HepG2 (cell line): ENCODE data around the gene CCDC83. TPM values are rescaled to one million over a fixed set of nuclear protein-coding genes. Genes with fewer than 3 reads are reported as not detected.
"Not testable (repeated sequence)": the region's sequence is repeated elsewhere in the genome, so short reads cannot be mapped to it uniquely, and the experiment has no call there.

Experiments used
- ATAC-seq: fragments of 200-7000 bp; cut with Tn5 transposase; 3 replicates; pipeline ENCODE4 v1.9.1; 2020; ENCODE audit warnings: mild to moderate bottlenecking, moderate library complexity
- BruUV-seq: library from RNA; stranded (reverse); fragments of 400-500 nt; replicated peaks from 2 replicates; lab custom pipeline; 2021; lab: Mats Ljungman, UMichigan
- CTCF ChIA-PET: fragments of 300-600 bp; formaldehyde crosslinking; extraction: SDS; loops from one replicate; lab custom pipeline; 2021; ENCODE audit warnings: low total read pairs, inconsistent platforms, low intra/inter-chr PET ratio; lab: Yijun Ruan, JAX
- POLR2A ChIA-PET: fragments of 350-600 bp; sonication (Branson Sonifier 250); formaldehyde crosslinking; loops from one replicate; lab custom pipeline; 2020; ENCODE audit warnings: antibody characterized with exemption, inconsistent platforms; lab: Yijun Ruan, JAX
- DNase-seq: peaks from one replicate; pipeline ENCODE4 v3.0.0-alpha.2; 2015; ENCODE audit warnings: low spot score
- FAIRE-seq: peaks from 3 replicates; lab custom pipeline; 2011; peaks lifted over from hg19 to GRCh38; lab: Jason Lieb, UNC
- H2AFZ ChIP-seq: one replicate; pipeline ENCODE4 v1.6.1; 2011; ENCODE audit warnings: low read length, inconsistent platforms
- H3K27ac ChIP-seq: fragments of 300-600 bp; 3 replicates; pipeline ENCODE4 v1.8.0; 2011; ENCODE audit warnings: mixed run types, mild to moderate bottlenecking, mixed read lengths, low read length, inconsistent platforms; ENCODE audit not compliant: insufficient read depth; ENCODE audit errors: extremely low read length
- H3K27me3 ChIP-seq, 2 experiments: fragments of 200-600 bp in 1 of 2; 2 replicates in 1 of 2; 3 replicates in 1 of 2; pipeline versions ENCODE4 v1.6.0 to v1.8.0; 2011; ENCODE audit warnings: low read length in 2 of 2, mild to moderate bottlenecking in 2 of 2, moderate library complexity in 2 of 2, inconsistent platforms in 1 of 2; ENCODE audit not compliant: insufficient read depth in 2 of 2, control insufficient read depth in 1 of 2
- H3K36me3 ChIP-seq, 2 experiments: fragments of 200-600 bp in 1 of 2; replicated peaks in 1 of 2; 2 replicates in 1 of 2; 3 replicates in 1 of 2; pipeline versions ENCODE4 v1.5.1 to v1.8.0; 2011; ENCODE audit warnings: low read length in 2 of 2, inconsistent platforms in 1 of 2; ENCODE audit not compliant: insufficient read depth in 2 of 2, control insufficient read depth in 1 of 2
- H3K4me1 ChIP-seq: 2 replicates; pipeline ENCODE4 v1.5.1; 2012; ENCODE audit warnings: low read length, inconsistent platforms; ENCODE audit not compliant: insufficient read depth
- H3K4me2 ChIP-seq: 2 replicates; pipeline ENCODE4 v1.6.0; 2011; ENCODE audit warnings: low read depth, low read length, inconsistent platforms
- H3K4me3 ChIP-seq, 3 experiments: fragments of 200-600 bp in 1 of 3; sonication (generic), shearing (Covaris generic) in 1 of 3; replicated peaks in 1 of 3; 2 replicates each; pipeline ENCODE4 v1.5.1; 2011 to 2016; ENCODE audit warnings: low read length in 3 of 3, inconsistent platforms in 2 of 3, low read depth in 2 of 3, mild to moderate bottlenecking in 2 of 3, control low read depth in 1 of 3, mixed read lengths in 1 of 3; ENCODE audit not compliant: insufficient read depth in 1 of 3
- H3K79me2 ChIP-seq: one replicate; pipeline ENCODE4 v1.6.1; 2011; ENCODE audit warnings: low read length, inconsistent platforms; ENCODE audit not compliant: insufficient read depth
- H3K9ac ChIP-seq: 2 replicates; pipeline ENCODE4 v1.6.0; 2011; ENCODE audit warnings: mild to moderate bottlenecking, low read depth, low read length, inconsistent platforms; ENCODE audit not compliant: insufficient read depth
- H3K9me3 ChIP-seq: 2 replicates; pipeline ENCODE4 v1.5.1; 2012; ENCODE audit warnings: mild to moderate bottlenecking, low read length
- H4K20me1 ChIP-seq: 2 replicates; pipeline ENCODE4 v1.6.0; 2011; ENCODE audit warnings: inconsistent platforms, mild to moderate bottlenecking, low read length, moderate library complexity; ENCODE audit not compliant: insufficient read depth
- ATF7 ChIP-seq, 2 experiments: fragments of 450-650 bp in 1 of 2; sonication (generic) in 1 of 2; formaldehyde crosslinking in 1 of 2; IDR thresholded peaks; 2 replicates each; pipeline versions ENCODE4 v1.4.0 to v1.6.1; 2016 to 2020; ENCODE audit warnings: antibody characterized with exemption in 1 of 2, mild to moderate bottlenecking in 1 of 2, missing genetic modification reagents in 1 of 2
- CREB1 ChIP-seq, 2 experiments: fragments of 450-650 bp in 1 of 2; IDR thresholded peaks; 2 replicates each; pipeline ENCODE4 v1.6.1; 2016 to 2017; ENCODE audit warnings: control low read depth in 1 of 2, mild to moderate bottlenecking in 1 of 2, missing compliant biosample characterization in 1 of 2, missing genetic modification characterization in 1 of 2
- WGBS: methylation state at CpG from one replicate; pipeline ENCODE4 v1.1.6; 2017; ENCODE audit warnings: low lambda C conversion rate; 5-methylcytosine and 5-hydroxymethylcytosine counted together
- in situ Hi-C: cut with HindIII; loops from 2 replicates; pipeline ENCODE4 v1.10.0; 2017; ENCODE audit warnings: low pct_unique_long_range_greater_than_20kb; ENCODE audit not compliant: extremely low pct_ligation_motif_present
- intact Hi-C: fragments of 100-400 bp; cut with micrococcal nuclease; formaldehyde crosslinking; loops from one replicate; pipeline ENCODE4 v1.10.0; 2022; ENCODE audit not compliant: unreplicated experiment
- polyA plus RNA-seq, 8 experiments: library from polyadenylated mRNA; depleted of rRNA in 3 of 8; stranded (reverse) in 7 of 8; unstranded in 1 of 8; fragments of >200 nt; fragmentation: Illumina TruSeq in 4 of 8; extraction: Trizol in 4 of 8; gene quantifications; 2 replicates each; pipeline versions ENCODE4 v1.2.1 to v1.2.3, GENCODE V29; 2011 to 2016; ENCODE audit warnings: low read depth in 4 of 8, missing spikeins in 1 of 8, mixed read lengths in 1 of 8; ENCODE audit not compliant: insufficient read depth in 1 of 8
- total RNA-seq, 5 experiments: library from RNA; depleted of rRNA; stranded (reverse); fragments of >200 nt; fragmentation: Illumina TruSeq; extraction: Trizol; gene quantifications; 2 replicates each; pipeline ENCODE4 v1.2.3, GENCODE V29; 2016; ENCODE audit warnings: low read depth in 1 of 5

Gene CCDC83
- total and polyA plus RNA-seq, 2 of the 13 experiments (the other 11 are each of a cell fraction or from before 2014, with no cell fraction given), result not detected

- in situ Hi-C loops (loop anchor here (10.0 kb wide), 1 partner anchor 352 kb away; no protein-coding TSS in a partner anchor), intact Hi-C loops (loop anchor here (10.0 kb wide), 1 partner anchor 182 kb away; no protein-coding TSS in a partner anchor)
- H2AFZ ChIP-seq, H3K9ac ChIP-seq, DNase-seq, H3K27me3 ChIP-seq, H4K20me1 ChIP-seq, H3K4me3 ChIP-seq, H3K79me2 ChIP-seq, H3K27ac ChIP-seq, H3K36me3 ChIP-seq, H3K4me2 ChIP-seq, FAIRE-seq, BruUV-seq, POLR2A ChIA-PET, CTCF ChIA-PET, H3K9me3 ChIP-seq, ATAC-seq: not testable (repeated sequence)
- WGBS, result 99% methylated on average over 26 of the region's 33 CpGs
- H3K4me1 ChIP-seq, result peaks cover 10% of the 10 kb centered on the region
These were observed 2.4 kb upstream of the CCDC83 start for GRCh38 chr11:85852754-85853153.

- not testable (repeated sequence) for BruUV-seq, FAIRE-seq
These were observed 1.6 kb upstream of the CCDC83 start for GRCh38 chr11:85853541-85853940.

More at GRCh38 chr11:85853541-85853940, 1.6 kb upstream of the CCDC83 start:
- H3K4me2 ChIP-seq; H3K79me2 ChIP-seq; H3K9me3 ChIP-seq; ATAC-seq; POLR2A ChIA-PET; H4K20me1 ChIP-seq; CTCF ChIA-PET; H3K36me3 ChIP-seq; H3K27ac ChIP-seq; H2AFZ ChIP-seq; H3K9ac ChIP-seq; H3K4me3 ChIP-seq; H3K27me3 ChIP-seq; DNase-seq; TF ChIP-seq CREB1, ATF7 (CRISPR knock-in tag; IDR thresholded peaks at IDR 0.05): not testable (repeated sequence)
- 64% methylated on average over 7 of the region's 7 CpGs for WGBS
- in situ Hi-C loops (loop anchor here (10.0 kb wide), 1 partner anchor 351 kb away; no protein-coding TSS in a partner anchor), intact Hi-C loops (loop anchor here (10.0 kb wide), 1 partner anchor 181 kb away; no protein-coding TSS in a partner anchor)
- H3K4me1 ChIP-seq, result peaks cover 10% of the 10 kb centered on the region
- peak; percentile 76 for TF ChIP-seq CREB1 (IDR thresholded peaks at IDR 0.05)
- peak; percentile 39; the same call in 1 of the 2 replicates for TF ChIP-seq ATF7 (IDR thresholded peaks at IDR 0.05)
